HEK293 (cell line): Measurements from ENCODE around the gene HNRNPUL1.

Source experiments
- CTCF ChIA-PET: fragments of 350-600 bp; formaldehyde crosslinking; extraction: SDS; loops from one replicate; lab custom pipeline; 2021; ENCODE audit warnings: antibody characterized with exemption; lab: Yijun Ruan, JAX
- POLR2A ChIA-PET: fragments of 300-600 bp; formaldehyde crosslinking; extraction: SDS; loops from one replicate; lab custom pipeline; 2020; ENCODE audit warnings: antibody characterized with exemption, inconsistent platforms; lab: Yijun Ruan, JAX
- H3K27ac ChIP-seq: fragments of 200-500 bp; sonication (Bioruptor generic); 2 replicates; pipeline ENCODE4 v1.5.1; 2014; ENCODE audit warnings: low read depth, low read length, control low read depth, inconsistent platforms; ENCODE audit errors: extremely low read depth
- H3K36me3 ChIP-seq, 2 experiments: fragments of 200-500 bp in 1 of 2; sonication (Bioruptor generic) in 1 of 2; 1 replicate in 1 of 2; 2 replicates in 1 of 2; pipeline ENCODE4 v1.5.1; 2014 to 2017; ENCODE audit warnings: inconsistent platforms in 2 of 2, low read length in 2 of 2; ENCODE audit not compliant: control insufficient read depth in 2 of 2, insufficient read depth in 1 of 2
- H3K4me1 ChIP-seq: fragments of 200-500 bp; sonication (Bioruptor generic); 2 replicates; pipeline ENCODE4 v1.5.1; 2014; ENCODE audit warnings: mild to moderate bottlenecking, low read length, inconsistent platforms; ENCODE audit not compliant: control insufficient read depth, insufficient read depth
- H3K4me3 ChIP-seq: 2 replicates; pipeline ENCODE4 v1.5.1; 2011; ENCODE audit warnings: low read depth, mild to moderate bottlenecking, control low read depth, low read length, moderate library complexity
- H3K9me3 ChIP-seq: fragments of 200-500 bp; sonication (Bioruptor generic); 2 replicates; pipeline ENCODE4 v1.5.1; 2014; ENCODE audit warnings: low read depth, low read length, inconsistent platforms; ENCODE audit not compliant: control insufficient read depth, insufficient read depth
- GLI2 ChIP-seq: fragments of 450-650 bp; formaldehyde crosslinking; IDR thresholded peaks from 2 replicates; pipeline ENCODE4; 2017; ENCODE audit warnings: missing biosample characterization, missing genetic modification characterization, low read depth, borderline replicate concordance
- GLIS2 ChIP-seq: fragments of 450-650 bp; formaldehyde crosslinking; IDR thresholded peaks from 2 replicates; pipeline ENCODE4 v1.5.1; 2016; ENCODE audit warnings: missing biosample characterization, missing genetic modification characterization
- KLF17 ChIP-seq: fragments of 450-650 bp; formaldehyde crosslinking; IDR thresholded peaks from 2 replicates; pipeline ENCODE4 v1.5.1; 2016; ENCODE audit warnings: missing biosample characterization, missing genetic modification characterization
- KLF8 ChIP-seq: fragments of 450-650 bp; formaldehyde crosslinking; IDR thresholded peaks from 2 replicates; pipeline ENCODE4 v1.5.1; 2016; ENCODE audit warnings: missing biosample characterization, missing genetic modification characterization
- OSR2 ChIP-seq: fragments of 450-650 bp; formaldehyde crosslinking; IDR thresholded peaks from 2 replicates; pipeline ENCODE4 v1.5.1; 2016; ENCODE audit warnings: missing biosample characterization, missing genetic modification characterization
- ZBTB10 ChIP-seq: fragments of 450-650 bp; formaldehyde crosslinking; IDR thresholded peaks from 2 replicates; pipeline ENCODE4 v1.5.1; 2016; ENCODE audit warnings: missing biosample characterization, missing genetic modification characterization
- ZBTB11 ChIP-seq: fragments of 450-650 bp; formaldehyde crosslinking; conservative IDR thresholded peaks from 2 replicates; pipeline ENCODE4 v1.5.1; 2016; ENCODE audit warnings: low read depth, missing biosample characterization, missing genetic modification characterization
- ZBTB8A ChIP-seq: fragments of 450-650 bp; formaldehyde crosslinking; IDR thresholded peaks from 2 replicates; pipeline ENCODE4 v1.5.1; 2016; ENCODE audit warnings: missing biosample characterization, missing genetic modification characterization
- ZNF169 ChIP-seq: fragments of 450-650 bp; formaldehyde crosslinking; IDR thresholded peaks from 2 replicates; pipeline ENCODE4 v1.5.1; 2016; ENCODE audit warnings: missing biosample characterization, missing genetic modification characterization
- ZNF366 ChIP-seq: fragments of 450-650 bp; formaldehyde crosslinking; conservative IDR thresholded peaks from 2 replicates; pipeline ENCODE4 v1.5.1; 2016; ENCODE audit warnings: missing biosample characterization, missing genetic modification characterization
- ZNF621 ChIP-seq: fragments of 450-650 bp; formaldehyde crosslinking; IDR thresholded peaks from 2 replicates; pipeline ENCODE4 v1.5.1; 2017; ENCODE audit warnings: missing biosample characterization, missing genetic modification characterization
- ZSCAN30 ChIP-seq: fragments of 450-650 bp; IDR thresholded peaks from 2 replicates; pipeline ENCODE4 v1.5.1; 2018; ENCODE audit warnings: missing biosample characterization, mild to moderate bottlenecking, missing genetic modification characterization, moderate library complexity
- ZXDB ChIP-seq: fragments of 450-650 bp; formaldehyde crosslinking; IDR thresholded peaks from 2 replicates; pipeline ENCODE4 v1.5.1; 2016; ENCODE audit warnings: missing biosample characterization, missing genetic modification characterization
- TF ChIP-seq, protein P1 (sequence below): fragments of 450-650 bp; formaldehyde crosslinking; IDR thresholded peaks from 2 replicates; pipeline ENCODE4 v1.5.1; 2016; ENCODE audit warnings: missing biosample characterization, missing genetic modification characterization, borderline replicate concordance
- TF ChIP-seq, protein P2 (sequence below): fragments of 450-650 bp; formaldehyde crosslinking; IDR thresholded peaks from 2 replicates; pipeline ENCODE4 v1.5.1; 2016; ENCODE audit warnings: missing biosample characterization, missing genetic modification characterization
- TF ChIP-seq, protein P3 (sequence below): fragments of 450-650 bp; formaldehyde crosslinking; IDR thresholded peaks from 2 replicates; pipeline ENCODE4 v1.5.1; 2017; ENCODE audit warnings: missing biosample characterization, missing genetic modification characterization

Gene HNRNPUL1

GRCh38 chr19:41221514-41222205, 42.5 kb upstream of the HNRNPUL1 start (continued):
- TF ChIP-seq, protein P1, sequence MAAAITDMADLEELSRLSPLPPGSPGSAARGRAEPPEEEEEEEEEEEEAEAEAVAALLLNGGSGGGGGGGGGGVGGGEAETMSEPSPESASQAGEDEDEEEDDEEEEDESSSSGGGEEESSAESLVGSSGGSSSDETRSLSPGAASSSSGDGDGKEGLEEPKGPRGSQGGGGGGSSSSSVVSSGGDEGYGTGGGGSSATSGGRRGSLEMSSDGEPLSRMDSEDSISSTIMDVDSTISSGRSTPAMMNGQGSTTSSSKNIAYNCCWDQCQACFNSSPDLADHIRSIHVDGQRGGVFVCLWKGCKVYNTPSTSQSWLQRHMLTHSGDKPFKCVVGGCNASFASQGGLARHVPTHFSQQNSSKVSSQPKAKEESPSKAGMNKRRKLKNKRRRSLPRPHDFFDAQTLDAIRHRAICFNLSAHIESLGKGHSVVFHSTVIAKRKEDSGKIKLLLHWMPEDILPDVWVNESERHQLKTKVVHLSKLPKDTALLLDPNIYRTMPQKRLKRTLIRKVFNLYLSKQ (tag by site-specific recombination) = no peak
- TF ChIP-seq ZBTB10 (tag by site-specific recombination) = no peak
- no peak for TF ChIP-seq GLI2 (tag by site-specific recombination)

DNA sequence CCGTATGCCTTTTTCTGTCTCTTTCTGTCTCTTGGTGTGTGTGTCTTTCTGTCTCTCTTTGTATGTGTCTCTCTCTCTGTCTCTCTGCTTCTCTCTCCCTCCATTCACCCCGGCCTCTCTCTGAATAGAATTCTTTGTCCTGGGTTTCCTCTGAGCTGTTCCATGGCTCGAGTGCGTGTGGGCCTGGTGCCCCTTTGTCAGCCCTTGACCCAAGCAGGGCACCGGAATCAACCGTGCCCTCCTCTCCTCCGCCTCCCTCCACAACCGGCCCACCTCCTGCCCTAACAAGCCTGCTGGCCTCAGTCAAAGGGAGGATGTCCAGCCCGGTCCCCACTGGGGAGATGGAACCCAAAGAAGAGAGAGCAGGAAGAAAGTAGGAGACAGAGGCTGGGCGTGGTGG, 41.9 kb upstream of the HNRNPUL1 start:
- ChIA-PET CTCF (interaction anchor here (1.0 to 1.4 kb wide), 3 partner anchors 18 to 38 kb away, joined by 3 to 5 read pairs (median 5); no protein-coding TSS in a partner anchor), POLR2A (interaction anchor here (1.3 kb wide), 1 partner anchor 40 kb away, joined by 4 read pairs; no protein-coding TSS in a partner anchor)
- Histone ChIP-seq H3K4me3 (no peak overlapping the region), H3K9me3 (no peaks in the 10 kb centered on the region), H3K36me3 (no peaks in the 10 kb centered on the region), H3K4me1 (peaks cover 3% of the 10 kb centered on the region; the same call in 1 of the 2 replicates), H3K27ac (no peak overlapping the region)
- TF ChIP-seq ZNF366 = peak; percentile 46
- TF ChIP-seq ZXDB (tag by site-specific recombination) = no peak

GRCh38 chr19:41223431-41224234, 40.5 kb upstream of the HNRNPUL1 start:
- H3K4me1 ChIP-seq = peaks cover 3% of the 10 kb centered on the region; the same call in 1 of the 2 replicates
- no peaks in the 10 kb centered on the region for H3K9me3 ChIP-seq
- H3K36me3 ChIP-seq = no peaks in the 10 kb centered on the region
- no peak overlapping the region for H3K4me3 ChIP-seq
- CTCF ChIA-PET = interaction anchor here (0.6 to 2.6 kb wide), 6 partner anchors 15 to 39 kb away, joined by 3 to 19 read pairs (median 4); no protein-coding TSS in a partner anchor
- H3K27ac ChIP-seq = no peak overlapping the region
- POLR2A ChIA-PET = interaction anchor here (1.1 to 2.2 kb wide), 2 partner anchors 40 to 140 kb away, joined by 3 to 14 read pairs; partner anchors contain the start of genes B9D2 and HNRNPUL1
- TF ChIP-seq, protein P2, sequence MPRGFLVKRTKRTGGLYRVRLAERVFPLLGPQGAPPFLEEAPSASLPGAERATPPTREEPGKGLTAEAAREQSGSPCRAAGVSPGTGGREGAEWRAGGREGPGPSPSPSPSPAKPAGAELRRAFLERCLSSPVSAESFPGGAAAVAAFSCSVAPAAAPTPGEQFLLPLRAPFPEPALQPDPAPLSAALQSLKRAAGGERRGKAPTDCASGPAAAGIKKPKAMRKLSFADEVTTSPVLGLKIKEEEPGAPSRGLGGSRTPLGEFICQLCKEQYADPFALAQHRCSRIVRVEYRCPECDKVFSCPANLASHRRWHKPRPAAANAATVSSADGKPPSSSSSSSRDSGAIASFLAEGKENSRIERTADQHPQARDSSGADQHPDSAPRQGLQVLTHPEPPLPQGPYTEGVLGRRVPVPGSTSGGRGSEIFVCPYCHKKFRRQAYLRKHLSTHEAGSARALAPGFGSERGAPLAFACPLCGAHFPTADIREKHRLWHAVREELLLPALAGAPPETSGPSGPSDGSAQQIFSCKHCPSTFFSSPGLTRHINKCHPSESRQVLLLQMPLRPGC (tag by site-specific recombination) = peak; percentile 34; the same call in 1 of the 2 replicates
- TF ChIP-seq ZSCAN30 (tag by site-specific recombination) (no peak), ZBTB8A (tag by site-specific recombination) (no peak), ZNF621 (0 out of 2 replicates have a peak, but pooled peaks have one; percentile 9), ZBTB11 (tag by site-specific recombination) (no peak), GLIS2 (tag by site-specific recombination) (0 out of 2 replicates have a peak, but pooled peaks have one; percentile 16), ZNF169 (tag by site-specific recombination) (no peak), KLF8 (tag by site-specific recombination) (peak; percentile 38; the same call in 1 of the 2 replicates), GLI2 (tag by site-specific recombination) (no peak), KLF17 (tag by site-specific recombination) (0 out of 2 replicates have a peak, but pooled peaks have one; percentile 27), OSR2 (tag by site-specific recombination) (no peak)
- TF ChIP-seq, protein P3, sequence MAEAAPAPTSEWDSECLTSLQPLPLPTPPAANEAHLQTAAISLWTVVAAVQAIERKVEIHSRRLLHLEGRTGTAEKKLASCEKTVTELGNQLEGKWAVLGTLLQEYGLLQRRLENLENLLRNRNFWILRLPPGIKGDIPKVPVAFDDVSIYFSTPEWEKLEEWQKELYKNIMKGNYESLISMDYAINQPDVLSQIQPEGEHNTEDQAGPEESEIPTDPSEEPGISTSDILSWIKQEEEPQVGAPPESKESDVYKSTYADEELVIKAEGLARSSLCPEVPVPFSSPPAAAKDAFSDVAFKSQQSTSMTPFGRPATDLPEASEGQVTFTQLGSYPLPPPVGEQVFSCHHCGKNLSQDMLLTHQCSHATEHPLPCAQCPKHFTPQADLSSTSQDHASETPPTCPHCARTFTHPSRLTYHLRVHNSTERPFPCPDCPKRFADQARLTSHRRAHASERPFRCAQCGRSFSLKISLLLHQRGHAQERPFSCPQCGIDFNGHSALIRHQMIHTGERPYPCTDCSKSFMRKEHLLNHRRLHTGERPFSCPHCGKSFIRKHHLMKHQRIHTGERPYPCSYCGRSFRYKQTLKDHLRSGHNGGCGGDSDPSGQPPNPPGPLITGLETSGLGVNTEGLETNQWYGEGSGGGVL (tag by site-specific recombination) = peak; percentile 74
